GM12874 (cell line): ENCODE data around the gene CD248.

Experiments used
- CTCF ChIP-seq: IDR thresholded peaks from 2 replicates; pipeline ENCODE4 v1.5.1; 2011; ENCODE audit warnings: low read depth, mild to moderate bottlenecking, control low read depth, low read length, moderate library complexity; ENCODE audit not compliant: insufficient read depth

The CD248 gene

GRCh38 chr11:66283461-66284105 is 33.3 kb downstream of the CD248 start:
- 0 out of 2 replicates have a peak, but pooled peaks have one; percentile 25 for TF ChIP-seq CTCF

GRCh38 chr11:66282468-66283455 is 34.1 kb downstream of the CD248 start:
- peak; percentile 99 for TF ChIP-seq CTCF

GRCh38 chr11:66281776-66282467 is 34.9 kb downstream of the CD248 start:
- TF ChIP-seq CTCF = no peak

- no peak for TF ChIP-seq CTCF
Measured at GRCh38 chr11:66281001-66281400, 35.8 kb downstream of the CD248 start.

- TF ChIP-seq CTCF = no peak
Measured at GRCh38 chr11:66280428-66280827, 36.4 kb downstream of the CD248 start.

- TF ChIP-seq CTCF = no peak
Measured at GRCh38 chr11:66279092-66279734, 37.6 kb downstream of the CD248 start.
